GM12801 (cell line): ENCODE measurements around the gene SDSL.

Source experiments
- TF ChIP-seq, protein P1 (sequence below): IDR thresholded peaks from one replicate; pipeline ENCODE4 v1.5.1; 2011; ENCODE audit warnings: control low read depth; ENCODE audit not compliant: insufficient read length; ENCODE audit errors: extremely low read depth

SDSL gene

GRCh38 chr12:113397497-113398197 is 24.5 kb upstream of the SDSL start:
- TF ChIP-seq, protein P1, sequence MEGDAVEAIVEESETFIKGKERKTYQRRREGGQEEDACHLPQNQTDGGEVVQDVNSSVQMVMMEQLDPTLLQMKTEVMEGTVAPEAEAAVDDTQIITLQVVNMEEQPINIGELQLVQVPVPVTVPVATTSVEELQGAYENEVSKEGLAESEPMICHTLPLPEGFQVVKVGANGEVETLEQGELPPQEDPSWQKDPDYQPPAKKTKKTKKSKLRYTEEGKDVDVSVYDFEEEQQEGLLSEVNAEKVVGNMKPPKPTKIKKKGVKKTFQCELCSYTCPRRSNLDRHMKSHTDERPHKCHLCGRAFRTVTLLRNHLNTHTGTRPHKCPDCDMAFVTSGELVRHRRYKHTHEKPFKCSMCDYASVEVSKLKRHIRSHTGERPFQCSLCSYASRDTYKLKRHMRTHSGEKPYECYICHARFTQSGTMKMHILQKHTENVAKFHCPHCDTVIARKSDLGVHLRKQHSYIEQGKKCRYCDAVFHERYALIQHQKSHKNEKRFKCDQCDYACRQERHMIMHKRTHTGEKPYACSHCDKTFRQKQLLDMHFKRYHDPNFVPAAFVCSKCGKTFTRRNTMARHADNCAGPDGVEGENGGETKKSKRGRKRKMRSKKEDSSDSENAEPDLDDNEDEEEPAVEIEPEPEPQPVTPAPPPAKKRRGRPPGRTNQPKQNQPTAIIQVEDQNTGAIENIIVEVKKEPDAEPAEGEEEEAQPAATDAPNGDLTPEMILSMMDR: no peak

DNA sequence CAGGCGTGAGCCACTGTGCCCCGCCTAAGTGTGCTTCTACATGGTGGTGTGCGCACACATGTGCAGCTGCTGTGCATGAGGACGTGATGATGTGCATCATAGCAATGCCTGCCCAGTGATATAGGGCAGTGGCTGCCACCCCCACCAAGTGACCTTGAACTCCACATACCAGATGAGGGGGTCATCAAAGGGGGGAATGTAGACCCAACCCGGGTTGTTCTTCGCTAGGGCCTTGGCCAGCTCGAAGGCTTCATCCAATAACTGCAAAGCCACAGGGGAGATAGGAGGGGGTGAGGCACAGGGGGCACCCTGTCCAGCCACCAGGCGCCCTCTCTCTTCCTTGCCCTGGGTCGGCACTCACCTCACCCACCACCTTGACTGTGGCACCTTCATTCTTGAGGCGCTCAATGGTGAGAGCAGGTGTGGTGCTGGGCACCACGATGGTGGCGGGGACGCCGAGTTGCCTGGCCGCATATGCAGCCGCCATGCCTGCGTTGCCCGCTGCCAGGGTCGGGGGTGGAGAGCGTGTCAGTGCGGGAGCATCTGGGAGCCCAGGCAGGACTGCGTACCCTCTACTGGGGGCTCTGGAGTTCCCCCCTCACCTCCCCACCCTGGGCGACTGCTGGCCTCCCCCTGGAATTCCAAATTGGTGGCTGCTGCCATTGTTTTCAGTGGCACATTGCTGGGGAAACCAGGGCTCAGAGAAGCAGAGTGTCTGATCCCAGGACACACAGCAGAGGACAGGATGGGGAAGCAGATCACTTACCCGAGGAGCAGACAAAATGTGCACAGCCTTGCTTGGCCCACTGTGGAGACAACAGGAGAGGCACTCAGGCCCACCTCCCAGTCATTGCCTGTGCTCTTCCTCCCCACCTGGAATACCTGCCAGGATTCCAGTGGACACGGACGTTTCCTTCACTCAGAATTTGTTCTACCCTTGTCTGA is 23.6 kb upstream of the SDSL start:
- TF ChIP-seq, protein P1: no peak

DNA sequence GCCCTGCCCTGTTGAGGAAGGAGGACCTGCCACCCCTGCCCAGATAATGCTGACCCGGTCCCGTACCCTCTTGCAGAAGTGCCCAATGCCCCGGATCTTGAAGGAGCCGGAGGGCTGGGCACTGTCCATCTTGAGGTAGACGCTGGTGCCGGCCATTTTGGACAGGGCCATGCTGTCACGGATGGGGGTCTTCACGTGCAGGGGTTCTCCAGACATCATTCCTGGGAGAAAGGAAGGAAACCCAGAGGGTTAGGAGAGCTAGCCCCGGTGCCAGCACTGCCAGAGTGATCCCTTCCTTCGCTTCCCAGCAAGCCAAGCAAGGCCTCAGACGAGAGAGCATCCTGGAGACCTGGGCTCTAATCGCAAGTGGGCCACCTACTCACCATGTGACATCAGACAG is 22.7 kb upstream of the SDSL start:
- TF ChIP-seq, protein P1: no peak

DNA sequence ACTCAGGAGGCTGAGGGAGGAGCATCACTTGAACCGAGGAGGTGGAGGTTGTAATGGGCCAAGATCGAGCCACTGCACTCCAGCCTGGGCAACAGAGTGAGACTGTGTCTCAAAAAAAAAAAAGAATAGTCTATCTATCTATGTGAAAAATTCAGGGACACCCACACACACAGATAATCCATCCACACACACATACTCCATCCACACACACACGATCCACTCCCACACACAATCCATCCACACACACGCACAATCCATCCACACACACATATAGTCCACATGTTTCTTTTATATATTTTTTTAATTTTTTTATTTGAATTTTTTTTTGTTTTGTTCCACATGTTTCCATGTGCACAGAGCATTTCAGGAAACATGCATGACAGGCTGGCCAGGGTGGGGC is 21.8 kb upstream of the SDSL start:
- TF ChIP-seq, protein P1: no peak

DNA sequence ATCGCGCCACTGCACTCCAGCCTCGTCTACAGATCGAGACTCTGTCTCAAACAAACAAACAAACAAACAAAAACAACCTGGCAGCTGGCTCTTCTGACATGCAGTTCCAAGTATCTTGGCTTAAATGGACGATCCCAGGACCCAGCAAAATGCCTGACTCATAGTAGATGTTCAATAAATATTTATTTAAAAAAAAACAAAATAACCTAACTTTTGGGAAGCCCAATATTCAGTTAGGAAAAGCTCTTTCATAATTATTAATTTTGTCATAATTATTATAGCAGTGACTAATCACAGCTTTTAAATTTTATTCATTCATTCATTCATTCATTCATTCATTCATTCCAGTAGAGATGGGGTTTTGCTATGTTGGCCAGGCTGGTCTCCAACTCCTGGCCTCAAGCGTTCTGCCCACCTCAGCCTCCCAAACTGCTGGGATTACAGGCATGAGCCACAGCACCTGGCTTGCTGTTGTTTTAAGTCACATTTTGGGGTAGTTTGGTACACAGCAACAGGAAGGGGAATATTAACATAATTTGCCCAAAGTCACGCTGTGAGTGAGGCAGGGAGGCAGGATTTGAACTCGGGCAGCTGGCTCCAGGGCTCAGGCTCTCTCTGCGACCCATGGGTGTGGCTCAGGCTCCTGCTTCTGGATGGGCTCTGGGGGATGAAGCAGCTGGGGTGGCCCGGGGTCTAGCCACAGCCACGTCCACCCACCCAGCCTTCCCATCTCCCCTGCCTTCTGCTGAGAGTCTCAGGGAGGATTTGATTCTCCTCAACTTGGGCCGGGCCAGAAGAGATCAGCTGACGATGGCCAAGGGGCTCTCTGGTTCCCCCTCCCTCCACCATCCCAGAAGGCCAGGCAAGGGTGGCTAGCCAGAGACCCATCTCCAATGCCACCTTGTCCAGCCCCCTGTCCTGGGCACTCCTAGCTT is 20.8 kb upstream of the SDSL start:
- TF ChIP-seq, protein P1: no peak

DNA sequence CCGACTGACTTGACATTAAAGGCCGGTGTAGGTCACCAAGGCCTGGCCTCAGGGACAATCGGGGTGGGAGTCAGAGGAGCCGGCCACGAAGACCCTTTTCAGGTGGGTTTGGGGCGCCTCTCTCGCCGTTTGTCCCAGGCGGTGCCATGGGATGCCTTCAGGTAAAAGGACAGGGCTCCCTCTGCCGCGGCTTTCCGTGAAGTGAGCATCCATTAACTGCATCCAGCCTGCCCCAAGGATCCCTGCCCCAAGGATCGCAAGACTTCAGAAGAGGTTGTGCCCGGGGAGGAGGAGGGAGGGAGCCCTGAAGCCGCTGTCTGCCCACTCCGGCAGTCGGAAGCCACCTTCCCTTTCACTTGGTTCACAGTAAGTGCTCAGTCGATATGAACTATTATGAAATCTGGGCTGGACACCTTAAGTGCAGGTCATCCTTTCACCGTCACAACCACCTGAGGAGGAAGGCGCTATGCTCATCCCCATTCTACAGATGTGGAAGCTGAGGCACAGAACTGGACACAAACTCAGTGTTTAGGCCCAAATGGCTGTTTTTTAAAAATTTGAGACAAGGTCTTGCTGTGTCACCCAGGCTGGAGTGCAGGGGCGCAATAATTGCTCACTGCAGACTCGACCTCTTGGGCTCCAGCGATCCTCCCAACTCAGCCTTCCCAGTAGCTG is 19.5 kb upstream of the SDSL start:
- TF ChIP-seq, protein P1: no peak
